Right lobe of liver (tissue), 4 donors: ENCODE data around the gene HCN4.

ENCODE experiments used
- CTCF ChIP-seq, 4 donors: fragments of 200-600 bp in 3 of 4; fragments of 450-650 bp in 1 of 4; IDR thresholded peaks; one replicate each; pipeline versions ENCODE4 v1.5.1 to v1.8.0; 2016 to 2022; ENCODE audit warnings: antibody characterized with exemption in 4 of 4, mild to moderate bottlenecking in 2 of 4
- POLR2A ChIP-seq: fragments of 450-650 bp; IDR thresholded peaks from one replicate; pipeline ENCODE4 v1.6.1; 2017; ENCODE audit warnings: antibody characterized with exemption, mild to moderate bottlenecking
- donor health status: DM: no; HTN: no; CAD: no.
- donor health status: DM: no; HTN: no; CAD: no.
- donor health status: DM: no; HTN: yes; CAD: no.

GRCh38 chr15:73359651-73360050, 9.1 kb downstream of the HCN4 start:
- TF ChIP-seq POLR2A (no peak), CTCF (IDR thresholded peaks at IDR 0.05) (no peak)
